ENCODE results near the gene NLRP1.

DNA sequence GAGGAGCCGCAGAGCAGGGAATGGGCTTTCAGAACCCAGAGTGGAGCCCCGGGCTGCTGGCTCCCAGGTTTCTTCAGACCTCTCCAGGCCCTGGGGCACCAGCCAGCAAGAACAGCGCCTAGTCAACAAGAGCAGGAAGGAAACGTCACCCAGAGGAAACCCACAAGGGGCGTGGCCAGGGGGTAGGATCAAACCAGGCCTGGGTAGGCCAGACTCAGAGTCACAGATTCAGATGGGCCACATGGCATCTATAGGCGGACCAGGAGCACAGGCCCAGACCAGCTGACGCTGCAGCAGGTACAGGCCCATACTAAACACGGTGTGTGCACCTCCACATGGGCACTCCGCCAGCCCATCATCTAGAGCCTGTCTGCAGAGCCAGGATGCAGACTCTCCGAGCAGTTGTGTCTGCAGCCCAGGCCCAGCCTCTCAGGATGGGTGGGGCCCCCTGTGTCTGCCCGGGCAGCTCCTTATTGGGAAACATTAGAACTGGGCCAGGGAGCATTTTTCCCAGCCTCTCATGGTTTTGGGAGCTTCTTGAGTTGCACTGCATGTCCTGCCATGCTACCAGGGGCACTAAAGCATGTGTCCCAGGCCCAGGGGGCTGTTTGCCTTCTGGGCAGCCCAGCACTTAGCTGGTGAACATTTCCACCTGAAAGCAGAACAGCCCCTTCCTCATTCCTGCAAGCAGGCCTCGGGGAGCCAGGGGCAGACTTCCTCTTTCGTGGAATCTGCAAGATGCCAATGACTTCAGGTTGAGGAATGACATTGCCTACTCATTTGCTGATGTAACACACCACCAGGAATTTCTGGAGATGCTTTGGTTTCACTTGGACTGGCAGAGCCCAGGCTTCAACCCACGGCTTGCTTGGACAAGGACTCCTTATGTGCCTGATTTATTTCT, at the start of gene NLRP1:
- TF ChIP-seq, protein P1, sequence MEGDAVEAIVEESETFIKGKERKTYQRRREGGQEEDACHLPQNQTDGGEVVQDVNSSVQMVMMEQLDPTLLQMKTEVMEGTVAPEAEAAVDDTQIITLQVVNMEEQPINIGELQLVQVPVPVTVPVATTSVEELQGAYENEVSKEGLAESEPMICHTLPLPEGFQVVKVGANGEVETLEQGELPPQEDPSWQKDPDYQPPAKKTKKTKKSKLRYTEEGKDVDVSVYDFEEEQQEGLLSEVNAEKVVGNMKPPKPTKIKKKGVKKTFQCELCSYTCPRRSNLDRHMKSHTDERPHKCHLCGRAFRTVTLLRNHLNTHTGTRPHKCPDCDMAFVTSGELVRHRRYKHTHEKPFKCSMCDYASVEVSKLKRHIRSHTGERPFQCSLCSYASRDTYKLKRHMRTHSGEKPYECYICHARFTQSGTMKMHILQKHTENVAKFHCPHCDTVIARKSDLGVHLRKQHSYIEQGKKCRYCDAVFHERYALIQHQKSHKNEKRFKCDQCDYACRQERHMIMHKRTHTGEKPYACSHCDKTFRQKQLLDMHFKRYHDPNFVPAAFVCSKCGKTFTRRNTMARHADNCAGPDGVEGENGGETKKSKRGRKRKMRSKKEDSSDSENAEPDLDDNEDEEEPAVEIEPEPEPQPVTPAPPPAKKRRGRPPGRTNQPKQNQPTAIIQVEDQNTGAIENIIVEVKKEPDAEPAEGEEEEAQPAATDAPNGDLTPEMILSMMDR (IDR thresholded peaks at IDR 0.05; ENCODE audit: extremely low read depth in 1 of 2, insufficient read depth in 1 of 2, low read depth in 1 of 2, low read length in 2 of 2) = no peak
- TF ChIP-seq POLR2A (IDR thresholded peaks at IDR 0.05; ENCODE audit: low read depth, low read length) (peak; percentile 95), POLR2AphosphoS5 (IDR thresholded peaks at IDR 0.05; ENCODE audit: insufficient read depth, low read depth, low read length) (peak; percentile 97)

Data from endothelial cell of umbilical vein (primary cell).